Measurements from ENCODE around the gene IGHMBP2.

DNA sequence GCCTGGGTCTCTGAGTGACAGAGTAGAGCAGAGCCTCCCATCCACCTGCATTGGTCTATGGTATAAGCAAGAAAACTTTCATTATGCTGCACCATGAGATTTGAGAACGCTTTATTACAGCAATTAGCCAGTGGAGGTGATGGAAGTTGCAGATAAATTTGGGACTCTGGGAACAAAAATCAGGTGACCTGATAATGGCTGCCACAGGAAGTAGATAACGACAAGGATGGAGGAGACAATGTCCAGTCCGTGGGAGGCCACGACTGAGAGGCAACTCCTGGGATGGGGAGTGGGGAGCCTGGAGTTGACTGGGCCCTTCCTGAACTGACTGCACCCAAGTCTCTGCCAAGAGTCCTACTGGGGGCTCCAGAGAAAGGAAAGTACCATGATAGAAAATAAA lies 72.4 kb downstream of the IGHMBP2 start:
- TF ChIP-seq, protein P1, sequence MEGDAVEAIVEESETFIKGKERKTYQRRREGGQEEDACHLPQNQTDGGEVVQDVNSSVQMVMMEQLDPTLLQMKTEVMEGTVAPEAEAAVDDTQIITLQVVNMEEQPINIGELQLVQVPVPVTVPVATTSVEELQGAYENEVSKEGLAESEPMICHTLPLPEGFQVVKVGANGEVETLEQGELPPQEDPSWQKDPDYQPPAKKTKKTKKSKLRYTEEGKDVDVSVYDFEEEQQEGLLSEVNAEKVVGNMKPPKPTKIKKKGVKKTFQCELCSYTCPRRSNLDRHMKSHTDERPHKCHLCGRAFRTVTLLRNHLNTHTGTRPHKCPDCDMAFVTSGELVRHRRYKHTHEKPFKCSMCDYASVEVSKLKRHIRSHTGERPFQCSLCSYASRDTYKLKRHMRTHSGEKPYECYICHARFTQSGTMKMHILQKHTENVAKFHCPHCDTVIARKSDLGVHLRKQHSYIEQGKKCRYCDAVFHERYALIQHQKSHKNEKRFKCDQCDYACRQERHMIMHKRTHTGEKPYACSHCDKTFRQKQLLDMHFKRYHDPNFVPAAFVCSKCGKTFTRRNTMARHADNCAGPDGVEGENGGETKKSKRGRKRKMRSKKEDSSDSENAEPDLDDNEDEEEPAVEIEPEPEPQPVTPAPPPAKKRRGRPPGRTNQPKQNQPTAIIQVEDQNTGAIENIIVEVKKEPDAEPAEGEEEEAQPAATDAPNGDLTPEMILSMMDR (IDR thresholded peaks at IDR 0.05; ENCODE audit: low read depth, low read length) = no peak
- TF ChIP-seq POLR2A (IDR thresholded peaks at IDR 0.05; ENCODE audit: extremely low read depth, insufficient read length) = no peak
- TF ChIP-seq MYC (IDR thresholded peaks at IDR 0.05; ENCODE audit: low read depth, low read length) = no peak

Measured in NB4 (cell line).